Neuron (in vitro differentiated cells): ENCODE results near the gene MYZAP.

ENCODE experiments used
- H2AFZ ChIP-seq: one replicate; pipeline ENCODE4 v1.6.1; 2013; ENCODE audit warnings: low read depth, mild to moderate bottlenecking, inconsistent platforms, low read length, moderate library complexity
- H3K27me3 ChIP-seq: one replicate; pipeline ENCODE4 v1.6.1; 2013; ENCODE audit warnings: low read length; ENCODE audit not compliant: insufficient read depth
- H3K36me3 ChIP-seq: one replicate; pipeline ENCODE4 v1.6.1; 2013; ENCODE audit warnings: low read length; ENCODE audit not compliant: insufficient read depth
- H3K4me1 ChIP-seq: one replicate; pipeline ENCODE4 v1.6.1; 2013; ENCODE audit warnings: low read length; ENCODE audit not compliant: insufficient read depth
- H3K4me3 ChIP-seq: 2 replicates; pipeline ENCODE4 v1.5.1; 2013; ENCODE audit warnings: mild to moderate bottlenecking, low read length, moderate library complexity
- H3K9me3 ChIP-seq: one replicate; pipeline ENCODE4 v1.6.1; 2013; ENCODE audit warnings: low read length

The MYZAP gene

GRCh38 chr15:57568299-57568698 is 23.4 kb upstream of the MYZAP start:
- Histone ChIP-seq H3K4me3 (no peak overlapping the region), H3K36me3 (no peaks in the 10 kb centered on the region), H3K4me1 (no peaks in the 10 kb centered on the region), H3K27me3 (peaks cover 3% of the 10 kb centered on the region), H3K9me3 (no peaks in the 10 kb centered on the region), H2AFZ (no peak overlapping the region)

- H3K4me1 ChIP-seq, result no peaks in the 10 kb centered on the region
- no peaks in the 10 kb centered on the region for H3K9me3 ChIP-seq
- no peak overlapping the region for H3K4me3 ChIP-seq
- no peaks in the 10 kb centered on the region for H3K36me3 ChIP-seq
- H2AFZ ChIP-seq, result no peak overlapping the region
- peaks cover 7% of the 10 kb centered on the region for H3K27me3 ChIP-seq
Measured at GRCh38 chr15:57570340-57570739, 21.4 kb upstream of the MYZAP start.

GRCh38 chr15:57570994-57571393 is 20.7 kb upstream of the MYZAP start:
- H3K27me3 ChIP-seq, result peaks cover 7% of the 10 kb centered on the region
- H3K36me3 ChIP-seq, result no peaks in the 10 kb centered on the region
- H3K4me1 ChIP-seq, result no peaks in the 10 kb centered on the region
- H3K4me3 ChIP-seq, result no peak overlapping the region
- H2AFZ ChIP-seq, result no peak overlapping the region
- no peaks in the 10 kb centered on the region for H3K9me3 ChIP-seq

- no peaks in the 10 kb centered on the region for H3K9me3 ChIP-seq
- H3K4me1 ChIP-seq, result no peaks in the 10 kb centered on the region
- H3K4me3 ChIP-seq, result no peak overlapping the region
- peaks cover 7% of the 10 kb centered on the region for H3K27me3 ChIP-seq
- no peaks in the 10 kb centered on the region for H3K36me3 ChIP-seq
- no peak overlapping the region for H2AFZ ChIP-seq
Measured at GRCh38 chr15:57571725-57572124, 20.0 kb upstream of the MYZAP start.

GRCh38 chr15:57572468-57572867 is 19.2 kb upstream of the MYZAP start:
- Histone ChIP-seq H3K36me3 (no peaks in the 10 kb centered on the region), H3K4me1 (no peaks in the 10 kb centered on the region), H3K4me3 (no peak overlapping the region), H3K27me3 (peaks cover 7% of the 10 kb centered on the region), H2AFZ (no peak overlapping the region), H3K9me3 (no peaks in the 10 kb centered on the region)

GRCh38 chr15:57573151-57573550 is 18.6 kb upstream of the MYZAP start:
- Histone ChIP-seq H3K9me3 (no peaks in the 10 kb centered on the region), H2AFZ (no peak overlapping the region), H3K36me3 (no peaks in the 10 kb centered on the region), H3K27me3 (peaks cover 7% of the 10 kb centered on the region), H3K4me3 (no peak overlapping the region), H3K4me1 (no peaks in the 10 kb centered on the region)

GRCh38 chr15:57575363-57575762 is 16.3 kb upstream of the MYZAP start:
- no peaks in the 10 kb centered on the region for H3K4me1 ChIP-seq
- no peak overlapping the region for H2AFZ ChIP-seq
- H3K4me3 ChIP-seq, result no peak overlapping the region
- H3K27me3 ChIP-seq, result peaks cover 13% of the 10 kb centered on the region
- H3K9me3 ChIP-seq, result no peaks in the 10 kb centered on the region
- no peaks in the 10 kb centered on the region for H3K36me3 ChIP-seq

GRCh38 chr15:57578288-57578900 is 13.3 kb upstream of the MYZAP start:
- Histone ChIP-seq H3K4me1 (no peaks in the 10 kb centered on the region), H3K36me3 (no peaks in the 10 kb centered on the region), H3K9me3 (no peaks in the 10 kb centered on the region), H3K27me3 (peaks cover 12% of the 10 kb centered on the region), H2AFZ (no peak overlapping the region), H3K4me3 (no peak overlapping the region)

- Histone ChIP-seq H3K4me3 (no peak overlapping the region), H3K27me3 (peaks cover 12% of the 10 kb centered on the region), H3K4me1 (no peaks in the 10 kb centered on the region), H2AFZ (no peak overlapping the region), H3K36me3 (no peaks in the 10 kb centered on the region), H3K9me3 (no peaks in the 10 kb centered on the region)
Measured at GRCh38 chr15:57580428-57580827, 11.3 kb upstream of the MYZAP start.

- no peak overlapping the region for H3K4me3 ChIP-seq
- no peak overlapping the region for H2AFZ ChIP-seq
- H3K4me1 ChIP-seq, result no peaks in the 10 kb centered on the region
- no peaks in the 10 kb centered on the region for H3K36me3 ChIP-seq
- H3K9me3 ChIP-seq, result no peaks in the 10 kb centered on the region
- peaks cover 12% of the 10 kb centered on the region for H3K27me3 ChIP-seq
Measured at GRCh38 chr15:57580866-57581265, 10.8 kb upstream of the MYZAP start.

- Histone ChIP-seq H3K4me1 (no peaks in the 10 kb centered on the region), H3K9me3 (no peaks in the 10 kb centered on the region), H3K27me3 (peaks cover 12% of the 10 kb centered on the region), H2AFZ (no peak overlapping the region), H3K4me3 (no peak overlapping the region), H3K36me3 (no peaks in the 10 kb centered on the region)
Measured at GRCh38 chr15:57582090-57582489, 9.6 kb upstream of the MYZAP start.

- Histone ChIP-seq H3K9me3 (no peaks in the 10 kb centered on the region), H3K4me1 (no peaks in the 10 kb centered on the region), H3K4me3 (no peak overlapping the region), H3K36me3 (no peaks in the 10 kb centered on the region), H2AFZ (no peak overlapping the region), H3K27me3 (peaks cover 20% of the 10 kb centered on the region)
Measured at GRCh38 chr15:57583282-57583681, 8.4 kb upstream of the MYZAP start.

GRCh38 chr15:57583720-57584119 is 8.0 kb upstream of the MYZAP start:
- Histone ChIP-seq H3K4me3 (no peak overlapping the region), H2AFZ (no peak overlapping the region), H3K4me1 (no peaks in the 10 kb centered on the region)

More at GRCh38 chr15:57583720-57584119, 8.0 kb upstream of the MYZAP start:
- Histone ChIP-seq H3K9me3 (no peaks in the 10 kb centered on the region), H3K36me3 (no peaks in the 10 kb centered on the region), H3K27me3 (peaks cover 22% of the 10 kb centered on the region)
